Right cardiac atrium (tissue), 5 donors: ENCODE measurements around the gene TBC1D4. TPM values are rescaled to one million over a fixed set of nuclear protein-coding genes. Genes with fewer than 3 reads are reported as not detected.

Experiments used
- ATAC-seq, 2 donors: fragments of 200-7000 bp; cut with Tn5 transposase; one replicate each; pipeline versions ENCODE4 v1.8.0 to v1.9.1; 2020; ENCODE audit warnings: moderate library complexity in 2 of 2, mild to moderate bottlenecking in 1 of 2
- DNase-seq, 3 donors: peaks; one replicate each; pipeline ENCODE4 v3.0.0-alpha.2; 2020
- H3K27ac ChIP-seq: one replicate; pipeline ENCODE4 v1.5.1; 2013; ENCODE audit warnings: mild to moderate bottlenecking, low read length, control low read depth, moderate library complexity
- H3K27me3 ChIP-seq: one replicate; pipeline ENCODE4 v1.6.1; 2013; ENCODE audit not compliant: control insufficient read depth, insufficient read depth
- H3K4me1 ChIP-seq: one replicate; pipeline ENCODE4 v1.6.1; 2013; ENCODE audit warnings: low read length; ENCODE audit not compliant: control insufficient read depth, insufficient read depth
- H3K4me3 ChIP-seq: one replicate; pipeline ENCODE4 v1.5.1; 2013; ENCODE audit warnings: low read length, control low read depth
- H3K9me3 ChIP-seq: one replicate; pipeline ENCODE4 v1.6.1; 2013; ENCODE audit warnings: low read length; ENCODE audit not compliant: control insufficient read depth
- WGBS: extraction: QIAGEN DNeasy Blood & Tissue Kit; methylation state at CpG from one replicate; pipeline ENCODE4 v1.1.7; 2013; 5-methylcytosine and 5-hydroxymethylcytosine counted together
- intact Hi-C, 4 donors: fragments of 100-400 bp; cut with DNase I; formaldehyde crosslinking; loops; one replicate each; pipeline versions ENCODE4 v1.11.0 to v1.14.0; 2022 to 2023
- long read RNA-seq, 4 donors: library from polyadenylated mRNA; unstranded; transcript quantifications; one replicate each; pipeline ENCODE4 v2.0.0, GENCODE V29; 2020 to 2021
- polyA plus RNA-seq: library from polyadenylated mRNA; stranded (reverse); fragments of 200-250 nt; gene quantifications from one replicate; pipeline ENCODE4 v1.2.3, GENCODE V29; 2013
- total RNA-seq, 4 donors: library from RNA; stranded (reverse); fragmentation: NEBNext Ultra II Directional; extraction: Animal tissue kit (Norgen Biotek cat#: 25700); gene quantifications; one replicate each; pipeline ENCODE4 v1.2.1, GENCODE V29; 2021
- donor health status: healthy with polysubstance abuse.
- donor health status: DM: no; HTN: yes; CAD: no.
- donor health status: DM: no; HTN: no; CAD: no.
- donor health status: DM: no; HTN: yes; CAD: no; lungs with severe emphysema.
- donor health status: DM: yes; HTN: yes; CAD: no.

TBC1D4 gene, protein sequence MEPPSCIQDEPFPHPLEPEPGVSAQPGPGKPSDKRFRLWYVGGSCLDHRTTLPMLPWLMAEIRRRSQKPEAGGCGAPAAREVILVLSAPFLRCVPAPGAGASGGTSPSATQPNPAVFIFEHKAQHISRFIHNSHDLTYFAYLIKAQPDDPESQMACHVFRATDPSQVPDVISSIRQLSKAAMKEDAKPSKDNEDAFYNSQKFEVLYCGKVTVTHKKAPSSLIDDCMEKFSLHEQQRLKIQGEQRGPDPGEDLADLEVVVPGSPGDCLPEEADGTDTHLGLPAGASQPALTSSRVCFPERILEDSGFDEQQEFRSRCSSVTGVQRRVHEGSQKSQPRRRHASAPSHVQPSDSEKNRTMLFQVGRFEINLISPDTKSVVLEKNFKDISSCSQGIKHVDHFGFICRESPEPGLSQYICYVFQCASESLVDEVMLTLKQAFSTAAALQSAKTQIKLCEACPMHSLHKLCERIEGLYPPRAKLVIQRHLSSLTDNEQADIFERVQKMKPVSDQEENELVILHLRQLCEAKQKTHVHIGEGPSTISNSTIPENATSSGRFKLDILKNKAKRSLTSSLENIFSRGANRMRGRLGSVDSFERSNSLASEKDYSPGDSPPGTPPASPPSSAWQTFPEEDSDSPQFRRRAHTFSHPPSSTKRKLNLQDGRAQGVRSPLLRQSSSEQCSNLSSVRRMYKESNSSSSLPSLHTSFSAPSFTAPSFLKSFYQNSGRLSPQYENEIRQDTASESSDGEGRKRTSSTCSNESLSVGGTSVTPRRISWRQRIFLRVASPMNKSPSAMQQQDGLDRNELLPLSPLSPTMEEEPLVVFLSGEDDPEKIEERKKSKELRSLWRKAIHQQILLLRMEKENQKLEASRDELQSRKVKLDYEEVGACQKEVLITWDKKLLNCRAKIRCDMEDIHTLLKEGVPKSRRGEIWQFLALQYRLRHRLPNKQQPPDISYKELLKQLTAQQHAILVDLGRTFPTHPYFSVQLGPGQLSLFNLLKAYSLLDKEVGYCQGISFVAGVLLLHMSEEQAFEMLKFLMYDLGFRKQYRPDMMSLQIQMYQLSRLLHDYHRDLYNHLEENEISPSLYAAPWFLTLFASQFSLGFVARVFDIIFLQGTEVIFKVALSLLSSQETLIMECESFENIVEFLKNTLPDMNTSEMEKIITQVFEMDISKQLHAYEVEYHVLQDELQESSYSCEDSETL (N-terminal part only)
- 10 to 100 TPM; 51.2 to 69.4 (median 63.6) TPM for total RNA-seq
- polyA plus RNA-seq, result 28.3 TPM
- long read RNA-seq, donor 1, full-length matches to known transcripts, result 11 of 84 reads
- long read RNA-seq, donor 1, partial matches to known transcripts, result 58 of 84 reads
- long read RNA-seq, donor 1, other reads (novel, unspliced or antisense), result 15 of 84 reads
- long read RNA-seq, donor 2, full-length matches to known transcripts, result 14 of 45 reads
- long read RNA-seq, donor 2, partial matches to known transcripts, result 21 of 45 reads
- long read RNA-seq, donor 2, other reads (novel, unspliced or antisense), result 10 of 45 reads
- long read RNA-seq, donor 3, full-length matches to known transcripts, result 20 of 135 reads
- long read RNA-seq, donor 3, partial matches to known transcripts, result 97 of 135 reads
- long read RNA-seq, donor 3, other reads (novel, unspliced or antisense), result 18 of 135 reads
- long read RNA-seq, donor 4, full-length matches to known transcripts, result 21 of 40 reads
- long read RNA-seq, donor 4, partial matches to known transcripts, result 13 of 40 reads
- long read RNA-seq, donor 4, other reads (novel, unspliced or antisense), result 6 of 40 reads

DNA sequence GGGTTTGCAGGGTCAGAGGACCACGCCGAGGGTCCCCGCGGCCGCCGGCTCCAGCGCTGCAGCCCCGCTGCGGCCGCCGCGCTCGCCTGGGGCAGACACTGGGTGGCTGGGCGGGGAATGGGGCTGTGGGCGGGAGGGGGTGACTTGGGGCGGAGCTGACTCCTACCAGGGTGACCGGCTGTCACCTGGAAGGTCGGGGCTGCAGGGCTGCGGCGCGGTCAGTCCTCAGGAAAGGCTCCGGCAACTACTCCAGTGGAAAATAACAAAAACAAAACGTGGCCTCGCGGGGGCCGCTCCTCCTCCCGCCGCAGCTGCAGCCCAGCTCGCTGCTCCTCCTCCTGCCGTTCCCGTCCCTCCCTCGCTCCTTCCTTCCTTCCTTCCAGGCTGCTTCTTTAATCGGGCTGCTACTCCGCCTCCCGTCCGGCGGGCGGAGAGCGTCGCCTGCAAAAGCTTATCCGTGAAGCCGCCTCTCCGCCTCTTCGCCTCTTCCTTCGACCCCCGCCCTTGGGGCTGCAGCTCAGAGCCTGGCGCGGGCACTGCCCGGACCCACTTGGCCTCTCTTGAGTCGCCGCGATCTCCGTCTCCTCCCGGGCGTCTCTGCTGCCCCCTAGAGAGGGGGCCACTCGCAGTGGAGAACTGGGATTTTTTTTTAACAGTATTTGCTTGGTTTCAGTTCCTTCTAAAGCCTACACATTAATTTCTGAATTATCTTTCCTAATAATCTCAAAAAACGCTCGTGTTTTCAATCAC, at the start of gene TBC1D4:
Gene TBC1D4 (minus strand): TSS at position 100 of the 750 bp plus-strand sequence. CDS start 402 bp downstream, outside the sequence.
- intact Hi-C loops, result loop anchor here (5.0 to 10.0 kb wide), 2 partner anchors 53 to 110 kb away; partner anchors contain the start of gene COMMD6 (in 1 of the 4)
- no peaks in the 10 kb centered on the region for H3K27me3 ChIP-seq
- peak; percentile 87 to 95 (median 95) for DNase-seq
- peaks cover 3% of the 10 kb centered on the region for H3K4me1 ChIP-seq
- H3K4me3 ChIP-seq, result peak within 1 kb of the TSS; percentile 88
- peak within 1 kb of the TSS; percentile 89 for H3K27ac ChIP-seq
- H3K9me3 ChIP-seq, result no peaks in the 10 kb centered on the region
- WGBS, result under 1% methylated on average over 58 of the region's 58 CpGs
- peak; percentile 89 to 90 for ATAC-seq

DNA sequence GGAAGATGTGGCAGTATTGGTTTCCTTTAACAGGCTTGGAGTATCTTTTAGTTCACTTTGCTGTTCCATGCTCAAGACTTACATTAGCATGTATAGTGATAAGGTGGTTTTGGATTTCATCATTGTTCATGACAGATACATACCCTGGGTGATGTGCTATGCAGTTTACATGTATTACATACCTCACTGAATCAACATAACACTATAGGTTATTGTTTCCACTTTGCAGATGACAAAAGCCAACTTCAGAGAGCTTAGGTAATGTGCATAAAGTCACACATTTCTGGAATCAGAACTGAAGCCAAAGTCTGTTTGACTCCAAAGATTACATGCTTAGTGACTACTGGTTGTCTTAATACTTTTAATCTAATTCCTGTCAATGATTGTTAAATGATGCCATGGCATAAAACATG, 48.6 kb upstream of the TBC1D4 start:
- H3K4me1 ChIP-seq, result no peaks in the 10 kb centered on the region
- no peaks in the 10 kb centered on the region for H3K9me3 ChIP-seq
- H3K4me3 ChIP-seq, result no peak overlapping the region
- no peak overlapping the region for H3K27ac ChIP-seq
- no peaks in the 10 kb centered on the region for H3K27me3 ChIP-seq
- intact Hi-C loops, result loop anchor here in 1 of 4 donors (10.0 kb wide), 1 partner anchor 46 kb away; the partner anchor contains the start of gene TBC1D4
- ATAC-seq (no peak), DNase-seq (no peak)

DNA sequence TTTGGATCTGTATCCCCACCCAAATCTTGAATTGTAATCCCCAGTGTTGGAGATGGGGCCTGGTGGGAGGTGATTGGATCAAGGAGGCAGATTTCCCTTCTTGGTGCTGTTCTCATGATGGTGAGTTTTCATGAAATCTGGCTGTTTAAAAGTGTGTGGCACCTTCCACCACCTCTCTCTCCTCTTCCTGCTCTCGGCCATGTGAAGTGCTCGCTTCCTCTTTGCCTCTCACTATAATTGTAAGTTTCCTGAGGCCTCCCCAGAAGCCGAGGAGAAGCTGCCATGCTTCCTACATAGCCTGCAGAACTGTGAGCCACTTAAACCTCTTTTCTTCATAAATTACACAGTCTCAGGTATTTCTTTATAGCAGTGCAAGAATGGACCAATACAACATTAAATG, 40.0 kb upstream of the TBC1D4 start:
- Histone ChIP-seq H3K9me3 (no peaks in the 10 kb centered on the region), H3K4me1 (no peaks in the 10 kb centered on the region), H3K27ac (no peak overlapping the region), H3K4me3 (no peak overlapping the region), H3K27me3 (no peaks in the 10 kb centered on the region)
- WGBS, result 71% methylated on average over 3 of the region's 3 CpGs
- intact Hi-C loops, result no loop called here
- DNase-seq (no peak), ATAC-seq (no peak)

DNA sequence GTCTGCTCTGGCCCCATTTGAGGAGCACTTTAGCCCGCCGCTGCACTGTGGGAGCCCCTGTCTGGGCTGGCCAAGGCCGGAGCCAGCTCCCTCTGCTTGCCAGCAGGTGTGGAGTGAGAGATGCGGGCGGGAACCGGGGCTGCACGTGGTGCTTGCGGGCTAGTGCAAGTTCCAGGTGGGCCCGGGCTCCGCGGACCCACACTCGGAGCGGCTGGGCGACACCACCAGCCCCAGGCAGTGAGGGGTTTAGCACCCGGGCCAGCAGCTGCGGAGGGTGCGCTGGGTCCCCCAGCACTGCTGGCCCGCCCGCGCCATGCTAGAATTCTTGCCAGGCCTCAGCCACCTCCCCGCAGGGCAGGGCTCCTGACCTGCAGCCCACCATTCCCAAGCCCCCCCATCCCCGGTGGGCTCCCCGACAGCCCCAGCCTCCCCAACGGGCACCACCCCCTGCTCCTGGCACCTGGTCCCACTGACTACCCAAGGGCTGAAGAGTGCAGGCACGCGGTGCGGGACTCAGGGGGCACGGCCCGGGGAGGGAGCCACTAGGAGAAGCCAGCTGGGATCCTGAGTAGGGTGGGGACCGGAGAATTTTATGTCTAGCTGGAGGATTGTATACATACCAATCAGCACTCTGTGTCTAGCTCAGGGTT, 36.6 kb upstream of the TBC1D4 start:
- Histone ChIP-seq H3K27me3 (no peaks in the 10 kb centered on the region), H3K9me3 (no peaks in the 10 kb centered on the region), H3K27ac (no peak overlapping the region), H3K4me3 (no peak overlapping the region), H3K4me1 (no peaks in the 10 kb centered on the region)
- intact Hi-C loops, result no loop called here
- 96% methylated on average over 30 of the region's 30 CpGs for WGBS
- peak in 1 of 2 donors; percentile 16 for ATAC-seq
- DNase-seq, result peak in 2 of 3 donors; percentile 33 to 48

DNA sequence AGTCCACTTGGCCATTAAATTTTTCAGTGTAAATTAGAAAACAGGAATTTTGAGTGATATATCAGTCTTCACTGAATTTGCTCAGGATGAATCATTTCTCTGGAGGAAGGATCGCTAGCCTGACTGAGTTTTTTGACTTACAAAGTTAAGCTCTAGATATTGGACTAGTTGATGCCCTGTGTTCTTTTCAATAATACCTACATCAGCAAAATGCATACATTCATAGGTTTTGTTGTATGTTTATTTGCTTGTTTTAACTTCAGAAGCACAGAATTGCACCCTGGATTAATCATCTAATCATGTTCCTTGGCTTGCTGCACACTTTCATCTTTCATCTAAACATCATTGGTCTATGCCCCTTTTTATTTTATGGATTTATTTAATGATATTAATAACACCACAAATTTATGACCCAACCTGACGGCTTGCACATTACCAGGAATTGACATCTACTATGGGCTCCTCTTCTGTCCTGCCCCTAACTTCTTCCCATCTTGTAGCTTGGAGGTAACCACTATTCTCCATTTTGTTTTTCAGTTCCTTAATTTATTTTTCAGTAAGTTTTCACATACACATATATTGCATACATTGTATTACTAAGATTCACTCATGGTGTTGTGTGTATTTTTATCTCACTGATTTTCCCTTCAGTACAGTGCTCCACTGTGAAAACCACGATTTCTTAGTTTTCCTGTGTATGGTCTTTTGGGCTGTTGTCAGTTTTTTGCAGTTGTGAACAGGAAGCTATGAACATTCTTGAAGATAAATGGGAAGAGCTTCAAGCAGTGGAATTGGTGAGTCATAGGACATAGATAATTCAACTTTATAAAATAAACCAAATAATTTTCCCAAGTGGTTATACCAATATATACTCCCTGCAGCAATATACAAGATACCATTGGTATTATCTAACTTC, 32.4 kb upstream of the TBC1D4 start:
- Histone ChIP-seq H3K4me3 (no peak overlapping the region), H3K9me3 (no peaks in the 10 kb centered on the region), H3K27me3 (no peaks in the 10 kb centered on the region), H3K27ac (no peak overlapping the region), H3K4me1 (no peaks in the 10 kb centered on the region)
- DNase-seq (no peak), ATAC-seq (no peak)
- intact Hi-C loops, result no loop called here
- 70% methylated on average over 3 of the region's 3 CpGs for WGBS

DNA sequence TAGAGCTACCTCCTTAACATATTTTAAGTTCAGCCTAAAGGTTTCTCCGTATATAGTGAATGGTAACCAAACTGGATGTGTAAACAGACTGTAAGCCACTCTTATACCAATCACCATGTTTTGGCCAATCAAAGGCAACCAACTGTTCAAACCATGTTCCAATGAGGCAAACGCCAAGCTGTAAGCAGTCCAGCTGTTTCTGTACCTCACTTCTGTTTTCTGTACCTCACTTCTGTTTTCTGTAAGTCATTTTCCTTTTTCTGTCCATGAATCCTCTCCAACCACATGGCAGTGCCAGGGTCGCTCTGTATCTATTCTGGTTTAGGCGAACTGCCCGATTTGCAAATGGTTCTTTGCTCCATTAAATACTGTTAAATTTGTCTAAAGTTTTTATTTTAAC, 31.3 kb upstream of the TBC1D4 start:
- Histone ChIP-seq H3K4me1 (no peaks in the 10 kb centered on the region), H3K9me3 (no peaks in the 10 kb centered on the region), H3K27me3 (no peaks in the 10 kb centered on the region), H3K27ac (no peak overlapping the region), H3K4me3 (no peak overlapping the region)
- ATAC-seq (no peak), DNase-seq (no peak)
- WGBS, result 89% methylated on average over 5 of the region's 5 CpGs
- intact Hi-C loops, result no loop called here

DNA sequence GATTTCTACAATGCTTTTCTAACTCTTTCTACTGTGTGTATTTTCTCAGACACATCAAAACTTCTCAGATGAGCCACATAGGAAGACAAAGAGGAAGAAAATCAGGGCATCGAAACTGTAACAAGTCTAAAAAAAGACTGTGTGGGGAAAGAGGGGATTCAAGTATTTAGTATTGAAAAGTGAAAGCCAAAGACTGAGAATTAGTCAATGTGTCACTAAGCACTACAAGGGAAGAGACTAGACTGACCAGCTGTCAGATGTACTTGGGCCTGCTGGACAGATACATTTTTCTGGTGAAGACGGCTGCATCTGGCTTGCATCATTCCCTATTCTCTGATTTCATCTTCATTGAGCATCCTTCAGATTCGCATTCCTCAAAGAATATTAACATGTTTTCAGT, 30.3 kb upstream of the TBC1D4 start:
- H3K27ac ChIP-seq, result no peak overlapping the region
- 63% methylated on average over 3 of the region's 3 CpGs for WGBS
- intact Hi-C loops, result no loop called here
- no peaks in the 10 kb centered on the region for H3K4me1 ChIP-seq
- DNase-seq (no peak), ATAC-seq (no peak)
- H3K27me3 ChIP-seq, result no peaks in the 10 kb centered on the region
- H3K4me3 ChIP-seq, result no peak overlapping the region
- H3K9me3 ChIP-seq, result no peaks in the 10 kb centered on the region

DNA sequence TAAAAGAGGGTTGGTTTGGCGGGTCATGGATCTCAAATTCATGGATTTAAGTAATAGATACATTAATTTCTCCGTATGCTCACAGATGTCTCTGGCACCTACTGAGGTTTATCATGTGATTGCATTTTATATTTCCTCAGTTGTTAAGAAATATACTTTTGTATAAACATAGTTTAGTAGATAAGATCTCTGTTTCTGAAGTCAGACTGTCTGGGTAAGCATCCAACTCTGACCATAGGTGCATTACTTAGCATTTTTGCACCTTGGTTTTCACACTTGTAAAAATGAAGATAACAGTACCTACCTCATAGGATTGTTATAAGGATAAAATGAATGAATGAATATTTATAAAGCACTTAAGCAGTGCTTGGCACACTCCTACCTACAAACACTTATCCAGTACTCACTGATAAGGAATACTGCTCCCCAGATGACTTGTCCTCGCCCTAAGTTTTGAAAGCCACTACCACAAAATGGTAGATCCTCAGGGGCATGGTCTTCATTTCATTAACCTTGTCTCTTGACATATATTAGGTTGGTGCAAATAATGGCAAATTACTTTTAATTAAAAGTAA, 29.2 kb upstream of the TBC1D4 start:
- no peaks in the 10 kb centered on the region for H3K9me3 ChIP-seq
- no peaks in the 10 kb centered on the region for H3K4me1 ChIP-seq
- ATAC-seq (no peak), DNase-seq (no peak)
- H3K27me3 ChIP-seq, result no peaks in the 10 kb centered on the region
- intact Hi-C loops, result no loop called here
- H3K27ac ChIP-seq, result no peak overlapping the region
- no peak overlapping the region for H3K4me3 ChIP-seq
- 90% methylated on average over 3 of the region's 3 CpGs for WGBS
